GM12872 (cell line): ENCODE data around the gene TMEM132C.

Experiments used
- CTCF ChIP-seq: IDR thresholded peaks from 3 replicates; pipeline ENCODE4 v1.5.1; 2011; ENCODE audit warnings: low read depth, mild to moderate bottlenecking, low read length, moderate library complexity; ENCODE audit not compliant: insufficient read depth

TMEM132C gene

GRCh38 chr12:128623748-128624147, 356.8 kb downstream of the TMEM132C start:
- no peak for TF ChIP-seq CTCF

- TF ChIP-seq CTCF: no peak
These were observed 359.9 kb downstream of the TMEM132C start for GRCh38 chr12:128626808-128627320.

GRCh38 chr12:128627659-128628058, 360.7 kb downstream of the TMEM132C start:
- TF ChIP-seq CTCF: no peak

GRCh38 chr12:128629979-128630378, 363.0 kb downstream of the TMEM132C start:
- TF ChIP-seq CTCF: no peak

- TF ChIP-seq CTCF: no peak
These were observed 371.0 kb downstream of the TMEM132C start for GRCh38 chr12:128637642-128638606.

GRCh38 chr12:128639089-128639488, 372.1 kb downstream of the TMEM132C start:
- no peak for TF ChIP-seq CTCF

- no peak for TF ChIP-seq CTCF
These were observed 376.2 kb downstream of the TMEM132C start for GRCh38 chr12:128643155-128643554.
